ENCODE results near the gene PRB3. TPM values are rescaled to one million over a fixed set of nuclear protein-coding genes. Genes with fewer than 3 reads are reported as not detected.

PRB3 gene
- total RNA-seq, 1 experiment from 2014 or later, result not detected

- Histone ChIP-seq H3K27ac (ENCODE audit: low read depth, low read length) (no peak overlapping the region), H3K36me3 (ENCODE audit: control insufficient read depth in 1 of 2, insufficient read depth in 2 of 2, low read length in 2 of 2) (no peaks in the 10 kb centered on the region), H3K27me3 (ENCODE audit: insufficient read depth, low read length) (peaks cover 58% of the 10 kb centered on the region), H4K20me1 (ENCODE audit: insufficient read depth) (no peaks in the 10 kb centered on the region), H3K9me2 (ENCODE audit: insufficient read depth) (no peaks in the 10 kb centered on the region), H3K4me3 (replicated peaks in 1 of 2; ENCODE audit: low read depth in 1 of 2, low read length in 2 of 2) (no peak overlapping the region), H3K9me3 (ENCODE audit: control insufficient read depth in 1 of 2, insufficient read depth in 1 of 2, low read depth in 1 of 2, low read length in 2 of 2) (no peaks in the 10 kb centered on the region), H3K79me2 (ENCODE audit: insufficient read depth, low read length) (no peaks in the 10 kb centered on the region), H3K4me2 (ENCODE audit: low read length) (no peak overlapping the region), H3K4me1 (ENCODE audit: control insufficient read depth in 1 of 2, insufficient read depth in 2 of 2, low read length in 2 of 2) (no peaks in the 10 kb centered on the region), H3K9ac (ENCODE audit: low read length) (no peak overlapping the region), H2AFZ (ENCODE audit: low read depth, low read length, poor library complexity, severe bottlenecking) (no peak overlapping the region)
- POLR2A ChIA-PET, result no interaction called here
- BruUV-seq (replicated peaks), result no TSS peak
- ATAC-seq, result no peak
- no peak for DNase-seq (ENCODE audit: low read depth, low spot score)
- RAD21 ChIA-PET (ENCODE audit: low non-redundant PET in 1 of 2, low total read pairs in 2 of 2, uncharacterized antibody in 2 of 2, unreplicated experiment in 2 of 2), result no interaction called here
- intact Hi-C loops (cut with micrococcal nuclease), result no loop called here
- CTCF ChIA-PET, result no interaction called here
- TF ChIP-seq SIN3A (IDR thresholded peaks at IDR 0.05; ENCODE audit: low read depth) (no peak), CBX3 (IDR thresholded peaks at IDR 0.05; ENCODE audit: low read depth) (no peak), JUND (IDR thresholded peaks at IDR 0.05) (no peak), MAX (IDR thresholded peaks at IDR 0.05) (no peak), TCF7L2 (IDR thresholded peaks at IDR 0.05; ENCODE audit: borderline replicate concordance, extremely low read depth, insufficient read depth, insufficient read length) (no peak), ZNF274 (IDR thresholded peaks at IDR 0.05; ENCODE audit: low read depth, low read length) (no peak), REST (IDR thresholded peaks at IDR 0.05; ENCODE audit: low read depth) (no peak), ZFX (IDR thresholded peaks at IDR 0.05) (no peak), FOSL1 (IDR thresholded peaks at IDR 0.05; ENCODE audit: low read depth) (no peak), SP1 (IDR thresholded peaks at IDR 0.05; ENCODE audit: low read depth) (no peak), ELF1 (IDR thresholded peaks at IDR 0.05; ENCODE audit: borderline replicate concordance, low read depth) (no peak), POLR2A (IDR thresholded peaks at IDR 0.05; ENCODE audit: borderline replicate concordance, extremely low read depth, insufficient read depth, insufficient read length) (no peak), SRF (IDR thresholded peaks at IDR 0.05; ENCODE audit: low read depth) (no peak), CTCF (IDR thresholded peaks at IDR 0.05 in 2 of 3, conservative IDR thresholded peaks at IDR 0.05 in 1 of 3; ENCODE audit: borderline replicate concordance in 1 of 3, insufficient read depth in 1 of 3, low read depth in 2 of 3, low read length in 2 of 3) (no peak), YY1 (IDR thresholded peaks at IDR 0.05; ENCODE audit: extremely low read depth, insufficient replicate concordance, low read depth, low read length) (no peak), RAD21 (IDR thresholded peaks at IDR 0.05; ENCODE audit: low read depth) (no peak), CEBPB (IDR thresholded peaks at IDR 0.05; ENCODE audit: low read depth) (no peak)
- TF ChIP-seq, protein P1, sequence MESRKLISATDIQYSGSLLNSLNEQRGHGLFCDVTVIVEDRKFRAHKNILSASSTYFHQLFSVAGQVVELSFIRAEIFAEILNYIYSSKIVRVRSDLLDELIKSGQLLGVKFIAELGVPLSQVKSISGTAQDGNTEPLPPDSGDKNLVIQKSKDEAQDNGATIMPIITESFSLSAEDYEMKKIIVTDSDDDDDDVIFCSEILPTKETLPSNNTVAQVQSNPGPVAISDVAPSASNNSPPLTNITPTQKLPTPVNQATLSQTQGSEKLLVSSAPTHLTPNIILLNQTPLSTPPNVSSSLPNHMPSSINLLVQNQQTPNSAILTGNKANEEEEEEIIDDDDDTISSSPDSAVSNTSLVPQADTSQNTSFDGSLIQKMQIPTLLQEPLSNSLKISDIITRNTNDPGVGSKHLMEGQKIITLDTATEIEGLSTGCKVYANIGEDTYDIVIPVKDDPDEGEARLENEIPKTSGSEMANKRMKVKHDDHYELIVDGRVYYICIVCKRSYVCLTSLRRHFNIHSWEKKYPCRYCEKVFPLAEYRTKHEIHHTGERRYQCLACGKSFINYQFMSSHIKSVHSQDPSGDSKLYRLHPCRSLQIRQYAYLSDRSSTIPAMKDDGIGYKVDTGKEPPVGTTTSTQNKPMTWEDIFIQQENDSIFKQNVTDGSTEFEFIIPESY (IDR thresholded peaks at IDR 0.05; ENCODE audit: extremely low read depth, insufficient replicate concordance, low read length), result no peak
- TF ChIP-seq, protein P2, sequence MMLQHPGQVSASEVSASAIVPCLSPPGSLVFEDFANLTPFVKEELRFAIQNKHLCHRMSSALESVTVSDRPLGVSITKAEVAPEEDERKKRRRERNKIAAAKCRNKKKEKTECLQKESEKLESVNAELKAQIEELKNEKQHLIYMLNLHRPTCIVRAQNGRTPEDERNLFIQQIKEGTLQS (IDR thresholded peaks at IDR 0.05), result no peak
These were observed 23.0 kb downstream of the PRB3 start for GRCh38 chr12:11246489-11246888.
